GM06990 (cell line): ENCODE measurements around the gene CHD2.

ENCODE experiments used
- DNase-seq: peaks from one replicate; pipeline ENCODE4 v3.0.0-alpha.2; 2011; ENCODE audit not compliant: insufficient read length; ENCODE audit errors: extremely low read depth
- H3K27me3 ChIP-seq: replicated peaks from 2 replicates; pipeline ENCODE4 v1.6.0; 2011; ENCODE audit warnings: low read length; ENCODE audit not compliant: control insufficient read depth, insufficient read depth
- H3K36me3 ChIP-seq: 2 replicates; pipeline ENCODE4 v1.5.1; 2011; ENCODE audit warnings: low read length; ENCODE audit not compliant: control insufficient read depth, insufficient read depth
- H3K4me3 ChIP-seq: replicated peaks from 2 replicates; pipeline ENCODE4 v1.5.1; 2011; ENCODE audit warnings: low read depth, mild to moderate bottlenecking, control low read depth, low read length
- CTCF ChIP-seq: IDR thresholded peaks from 2 replicates; pipeline ENCODE4 v1.5.1; 2011; ENCODE audit warnings: low read length, control low read depth, mild to moderate bottlenecking, inconsistent platforms; ENCODE audit not compliant: insufficient read depth, poor library complexity, severe bottlenecking

CHD2 gene

GRCh38 chr15:93049914-93050578 lies 149.9 kb downstream of the CHD2 start:
- no peak for DNase-seq

GRCh38 chr15:93050648-93051047 lies 150.5 kb downstream of the CHD2 start:
- no peak for DNase-seq
- Histone ChIP-seq H3K36me3 (no peaks in the 10 kb centered on the region), H3K27me3 (no peaks in the 10 kb centered on the region; the same call in none of the 2 replicates), H3K4me3 (no peak overlapping the region)
- TF ChIP-seq CTCF = no peak

More at GRCh38 chr15:93049914-93050578, 149.9 kb downstream of the CHD2 start:
- no peaks in the 10 kb centered on the region; the same call in none of the 2 replicates for H3K27me3 ChIP-seq
- no peak overlapping the region for H3K4me3 ChIP-seq
- no peaks in the 10 kb centered on the region for H3K36me3 ChIP-seq
- TF ChIP-seq CTCF = no peak

GRCh38 chr15:93051236-93052089 lies 151.3 kb downstream of the CHD2 start:
- no peaks in the 10 kb centered on the region for H3K36me3 ChIP-seq
- DNase-seq = no peak
- TF ChIP-seq CTCF = no peak
- H3K4me3 ChIP-seq = no peak overlapping the region
- no peaks in the 10 kb centered on the region; the same call in none of the 2 replicates for H3K27me3 ChIP-seq

- Histone ChIP-seq H3K36me3 (no peaks in the 10 kb centered on the region), H3K4me3 (no peak overlapping the region), H3K27me3 (no peaks in the 10 kb centered on the region; the same call in none of the 2 replicates)
- peak; percentile 35 for TF ChIP-seq CTCF
- DNase-seq = no peak
These were observed 152.2 kb downstream of the CHD2 start for GRCh38 chr15:93052090-93052879.

- peaks cover 1% of the 10 kb centered on the region for H3K27me3 ChIP-seq
- H3K4me3 ChIP-seq = no peak overlapping the region
- TF ChIP-seq CTCF = no peak
- no peak for DNase-seq
- no peaks in the 10 kb centered on the region for H3K36me3 ChIP-seq
These were observed 155.1 kb downstream of the CHD2 start for GRCh38 chr15:93055211-93055610.
